Measurements from ENCODE around the gene CECR2.

Gene CECR2

DNA sequence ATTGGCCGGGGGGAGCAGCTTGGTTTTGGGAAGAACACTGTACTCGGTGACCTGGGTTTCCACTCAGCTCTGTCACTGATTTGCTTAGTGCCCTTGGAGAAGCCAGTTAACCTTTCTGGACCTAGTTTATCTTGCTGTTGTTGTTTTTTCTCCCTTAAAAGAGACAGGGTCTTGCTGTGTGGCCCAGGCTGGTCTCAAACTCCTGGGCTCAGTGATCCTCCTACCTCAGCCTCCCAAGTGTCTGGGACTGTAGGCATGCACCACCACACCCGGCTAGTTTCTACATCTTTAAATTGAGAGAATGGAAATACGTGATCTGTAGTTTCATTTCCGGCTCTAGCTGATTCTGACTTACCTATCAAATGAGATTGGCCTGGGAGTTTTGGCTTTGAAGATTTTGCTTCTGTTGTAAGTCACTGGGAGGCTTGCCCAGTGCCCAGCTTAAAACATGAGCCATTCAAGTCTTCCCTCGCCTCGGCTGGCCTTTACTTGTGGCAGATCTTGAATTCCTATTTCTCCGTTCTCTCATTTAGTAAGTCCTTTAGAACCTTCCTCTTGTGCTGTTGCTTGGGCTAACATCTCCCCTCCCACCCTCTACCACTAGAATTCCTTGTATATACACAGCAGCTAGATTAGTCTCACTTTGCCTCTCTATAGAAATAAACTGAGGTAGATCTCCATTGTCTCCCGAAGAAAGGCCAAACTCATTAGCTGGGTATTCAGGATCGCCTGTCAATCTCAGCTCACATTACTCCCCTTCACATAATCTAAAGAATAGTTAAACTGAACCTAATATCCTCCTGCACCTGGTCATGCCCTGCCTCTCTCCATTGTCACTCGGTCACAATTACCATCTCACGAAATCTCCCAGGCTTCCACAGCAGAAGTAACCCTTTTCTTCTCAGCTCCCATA is 106.3 kb downstream of the CECR2 start:
- Mint-ChIP-seq H3K4me1 (ENCODE audit: low read depth) (no peaks in the 10 kb centered on the region), H3K9me3 (no peaks in the 10 kb centered on the region), H3K27me3 (ENCODE audit: low read depth) (peaks cover 10% of the 10 kb centered on the region), H3K27ac (no peak overlapping the region), H3K4me3 (no peak overlapping the region), H3K36me3 (ENCODE audit: low read depth) (no peaks in the 10 kb centered on the region)
- no peak for DNase-seq (ENCODE audit: low spot score)

DNA sequence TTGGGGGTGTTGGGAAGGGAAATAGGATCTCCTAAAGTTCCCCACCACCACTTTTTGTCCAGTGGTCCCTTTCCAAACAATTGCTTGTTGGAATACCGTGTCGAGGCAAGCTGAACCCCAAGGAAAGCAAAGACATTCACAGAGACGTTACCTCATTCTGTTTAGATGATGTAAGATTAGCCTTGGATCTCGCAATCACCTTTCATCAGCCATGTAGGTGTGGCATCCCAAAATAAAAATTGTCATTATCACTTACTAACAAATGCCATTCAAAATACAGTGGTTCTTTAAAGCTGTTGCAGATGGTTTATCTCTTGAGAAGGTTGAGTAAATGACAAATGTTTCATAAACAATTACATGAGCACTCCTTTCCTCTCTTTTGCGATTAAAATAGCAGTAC is 107.6 kb downstream of the CECR2 start:
- Mint-ChIP-seq H3K4me1 (ENCODE audit: low read depth) (no peaks in the 10 kb centered on the region), H3K9me3 (no peaks in the 10 kb centered on the region), H3K36me3 (ENCODE audit: low read depth) (no peaks in the 10 kb centered on the region), H3K27ac (no peak overlapping the region), H3K27me3 (ENCODE audit: low read depth) (peaks cover 10% of the 10 kb centered on the region), H3K4me3 (no peak overlapping the region)
- no peak for DNase-seq (ENCODE audit: low spot score)

DNA sequence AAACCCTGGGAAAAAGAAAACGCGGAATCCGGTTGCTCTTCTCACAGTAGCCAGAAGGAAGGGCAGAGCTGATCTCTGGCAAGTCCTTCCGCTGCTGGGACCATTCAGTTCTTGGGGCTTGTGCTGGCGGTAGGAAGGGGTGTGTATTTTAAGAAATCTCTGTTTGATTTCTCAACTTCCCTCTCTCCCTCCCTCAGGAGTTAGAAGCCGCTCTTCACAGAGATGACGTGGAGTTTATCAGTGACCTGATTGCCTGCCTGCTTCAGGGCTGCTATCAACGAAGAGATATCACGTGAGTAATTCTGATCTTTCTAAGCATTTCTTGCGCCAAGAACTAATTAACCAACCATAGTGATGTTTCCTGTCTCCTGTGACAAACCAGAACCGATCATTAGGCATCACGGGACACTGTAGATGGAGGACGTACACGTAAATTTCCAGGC is 108.2 kb downstream of the CECR2 start:
- peaks cover 8% of the 10 kb centered on the region for H3K27me3 Mint-ChIP-seq (ENCODE audit: low read depth)
- no peaks in the 10 kb centered on the region for H3K4me1 Mint-ChIP-seq (ENCODE audit: low read depth)
- no peak for DNase-seq (ENCODE audit: low spot score)
- no peak overlapping the region for H3K4me3 Mint-ChIP-seq
- no peak overlapping the region for H3K27ac Mint-ChIP-seq
- H3K36me3 Mint-ChIP-seq (ENCODE audit: low read depth): no peaks in the 10 kb centered on the region
- H3K9me3 Mint-ChIP-seq: no peaks in the 10 kb centered on the region

DNA sequence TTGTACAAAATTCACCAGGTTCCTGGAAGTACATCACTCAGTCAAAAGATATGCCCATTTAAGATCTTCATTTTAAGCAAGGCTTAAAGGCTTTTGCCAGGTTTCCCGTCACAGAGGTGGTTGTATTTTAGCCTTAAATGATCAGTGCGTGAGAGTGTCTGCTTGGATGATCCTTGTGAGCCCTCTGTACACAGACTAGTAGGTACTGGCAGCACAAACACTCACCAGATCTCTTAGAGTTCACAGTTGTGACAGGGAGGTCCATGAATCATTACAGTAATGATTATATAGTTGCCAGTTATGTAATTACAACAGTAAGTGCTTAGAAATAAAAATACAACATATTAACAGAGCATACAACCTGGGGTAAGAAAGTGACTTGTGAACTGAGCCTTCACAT is 109.9 kb downstream of the CECR2 start:
- no peak for DNase-seq (ENCODE audit: low spot score)
- H3K27ac Mint-ChIP-seq: no peak overlapping the region
- peaks cover 5% of the 10 kb centered on the region for H3K27me3 Mint-ChIP-seq (ENCODE audit: low read depth)
- H3K36me3 Mint-ChIP-seq (ENCODE audit: low read depth): no peaks in the 10 kb centered on the region
- H3K4me3 Mint-ChIP-seq: no peak overlapping the region
- H3K9me3 Mint-ChIP-seq: no peaks in the 10 kb centered on the region
- no peaks in the 10 kb centered on the region for H3K4me1 Mint-ChIP-seq (ENCODE audit: low read depth)

DNA sequence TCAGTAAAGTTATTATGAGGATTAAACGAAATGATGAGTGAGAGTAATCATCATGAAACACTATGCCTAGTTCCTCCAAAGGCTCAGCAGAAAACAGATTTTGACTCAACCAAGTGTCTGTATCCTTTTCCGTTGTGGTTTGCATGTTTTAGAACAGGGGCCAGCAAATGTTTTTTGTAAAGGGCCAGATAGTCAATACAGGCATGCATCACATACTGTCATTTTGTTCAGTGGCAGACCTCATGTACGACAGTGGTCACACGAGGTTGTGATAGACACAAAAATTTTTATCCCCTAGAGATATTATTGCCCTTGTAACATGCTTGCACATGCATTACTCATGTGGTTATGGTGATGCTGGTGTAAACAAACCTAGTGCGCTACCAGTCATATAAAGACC is 112.2 kb downstream of the CECR2 start:
- H3K9me3 Mint-ChIP-seq: no peaks in the 10 kb centered on the region
- no peaks in the 10 kb centered on the region for H3K36me3 Mint-ChIP-seq (ENCODE audit: low read depth)
- H3K27ac Mint-ChIP-seq: no peak overlapping the region
- H3K4me3 Mint-ChIP-seq: no peak overlapping the region
- H3K27me3 Mint-ChIP-seq (ENCODE audit: low read depth): peaks cover 5% of the 10 kb centered on the region
- no peaks in the 10 kb centered on the region for H3K4me1 Mint-ChIP-seq (ENCODE audit: low read depth)
- no peak for DNase-seq (ENCODE audit: low spot score)

DNA sequence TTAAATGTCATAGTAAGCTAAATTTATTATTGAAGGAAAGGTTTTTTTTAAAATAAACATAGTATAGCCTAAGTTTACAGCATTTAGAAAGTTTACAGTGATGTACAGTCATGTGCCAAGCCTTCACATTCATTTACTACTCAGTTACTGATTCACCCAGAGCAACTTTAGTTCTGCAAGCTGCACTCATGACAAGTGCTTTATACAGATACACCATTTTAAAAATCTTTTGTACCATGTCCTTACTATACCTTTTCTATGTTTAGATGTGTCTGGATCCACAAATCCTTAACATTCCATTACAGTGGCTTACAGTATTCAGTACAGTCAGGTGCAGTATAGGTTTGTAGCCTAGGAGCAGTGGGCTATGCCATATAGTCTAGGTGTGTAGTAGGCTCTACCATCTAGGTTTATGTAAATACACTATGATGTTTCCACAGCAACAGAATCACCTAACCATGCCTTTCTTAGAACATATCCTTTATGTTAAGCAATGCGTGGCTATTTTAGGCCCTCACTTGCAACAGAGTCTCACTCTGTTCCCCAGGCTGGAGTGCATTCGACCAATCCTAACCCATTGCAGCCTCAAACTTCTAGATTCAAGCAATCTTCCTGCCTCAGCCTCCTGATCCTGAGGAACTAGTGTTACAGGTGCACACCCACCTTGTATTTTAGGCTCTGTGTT is 114.6 kb downstream of the CECR2 start:
- Mint-ChIP-seq H3K36me3 (ENCODE audit: low read depth) (no peaks in the 10 kb centered on the region), H3K4me1 (ENCODE audit: low read depth) (no peaks in the 10 kb centered on the region), H3K4me3 (no peak overlapping the region), H3K9me3 (no peaks in the 10 kb centered on the region), H3K27ac (no peak overlapping the region), H3K27me3 (ENCODE audit: low read depth) (no peaks in the 10 kb centered on the region)
- DNase-seq (ENCODE audit: low spot score): no peak

DNA sequence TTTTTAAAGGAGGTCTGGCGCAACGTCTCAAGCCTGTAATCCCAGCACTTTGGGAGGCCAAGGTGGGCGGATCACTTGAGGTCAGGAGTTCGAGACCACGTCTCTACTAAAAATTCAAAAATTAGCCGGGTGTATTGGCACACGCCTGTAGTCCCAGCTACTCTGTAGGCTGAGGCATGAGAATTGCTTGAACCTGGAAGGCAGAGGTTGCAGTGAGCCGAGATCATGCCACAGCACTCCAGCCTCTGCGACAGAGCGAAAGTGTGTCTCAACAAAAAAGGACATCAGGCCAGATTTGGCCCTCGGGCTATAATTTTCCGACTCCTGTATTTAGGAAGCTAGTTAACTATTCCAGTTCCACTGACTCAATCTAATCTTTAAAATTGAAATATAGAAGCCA is 115.3 kb downstream of the CECR2 start:
- DNase-seq (ENCODE audit: low spot score): no peak
- no peaks in the 10 kb centered on the region for H3K4me1 Mint-ChIP-seq (ENCODE audit: low read depth)
- H3K27ac Mint-ChIP-seq: no peak overlapping the region
- no peaks in the 10 kb centered on the region for H3K36me3 Mint-ChIP-seq (ENCODE audit: low read depth)
- no peaks in the 10 kb centered on the region for H3K9me3 Mint-ChIP-seq
- no peak overlapping the region for H3K4me3 Mint-ChIP-seq
- H3K27me3 Mint-ChIP-seq (ENCODE audit: low read depth): no peaks in the 10 kb centered on the region

DNA sequence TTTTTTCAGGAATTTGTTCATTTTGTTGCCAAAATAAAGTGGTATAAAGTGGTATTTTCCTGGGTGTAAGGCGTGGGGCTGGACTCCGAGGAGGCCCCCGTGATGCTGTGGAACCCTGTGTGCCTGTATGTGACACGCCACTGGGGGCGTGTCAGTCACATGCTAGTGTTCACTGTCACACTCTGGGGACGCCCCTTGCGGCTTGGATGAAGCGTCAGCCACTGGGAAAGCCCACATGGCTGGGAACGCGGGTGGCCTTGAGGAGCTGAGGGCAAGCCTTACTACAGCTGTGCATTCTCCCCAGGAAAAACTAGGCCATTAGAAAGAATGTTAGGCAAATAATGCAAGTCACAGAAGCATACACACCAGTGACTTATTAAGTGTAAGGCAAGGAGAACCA is 117.1 kb downstream of the CECR2 start:
- Mint-ChIP-seq H3K27ac (no peak overlapping the region), H3K27me3 (ENCODE audit: low read depth) (peaks cover 2% of the 10 kb centered on the region), H3K36me3 (ENCODE audit: low read depth) (no peaks in the 10 kb centered on the region), H3K4me1 (ENCODE audit: low read depth) (no peaks in the 10 kb centered on the region), H3K4me3 (no peak overlapping the region), H3K9me3 (no peaks in the 10 kb centered on the region)
- no peak for DNase-seq (ENCODE audit: low spot score)

DNA sequence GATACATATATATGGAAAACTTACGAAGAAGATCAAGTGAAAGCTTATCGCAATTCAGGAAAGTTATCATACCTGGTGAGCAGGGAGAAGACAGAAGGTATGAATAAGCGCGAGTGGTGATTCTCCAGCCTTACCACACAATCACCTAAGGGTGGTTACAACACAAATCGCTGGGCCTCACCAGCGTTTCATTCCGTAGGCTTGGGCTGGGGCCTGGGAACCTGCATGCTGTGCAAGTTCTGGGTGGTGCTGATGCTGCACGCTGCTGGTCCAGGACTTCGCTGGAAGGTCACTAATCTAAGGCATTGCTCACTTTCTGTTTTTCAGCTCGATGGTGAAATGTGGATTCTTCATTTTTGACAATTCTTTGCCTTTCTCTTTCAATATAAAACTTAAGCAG is 117.5 kb downstream of the CECR2 start:
- H3K9me3 Mint-ChIP-seq: no peaks in the 10 kb centered on the region
- DNase-seq (ENCODE audit: low spot score): no peak
- no peak overlapping the region for H3K4me3 Mint-ChIP-seq
- no peak overlapping the region for H3K27ac Mint-ChIP-seq
- no peaks in the 10 kb centered on the region for H3K36me3 Mint-ChIP-seq (ENCODE audit: low read depth)
- H3K27me3 Mint-ChIP-seq (ENCODE audit: low read depth): peaks cover 2% of the 10 kb centered on the region
- no peaks in the 10 kb centered on the region for H3K4me1 Mint-ChIP-seq (ENCODE audit: low read depth)

DNA sequence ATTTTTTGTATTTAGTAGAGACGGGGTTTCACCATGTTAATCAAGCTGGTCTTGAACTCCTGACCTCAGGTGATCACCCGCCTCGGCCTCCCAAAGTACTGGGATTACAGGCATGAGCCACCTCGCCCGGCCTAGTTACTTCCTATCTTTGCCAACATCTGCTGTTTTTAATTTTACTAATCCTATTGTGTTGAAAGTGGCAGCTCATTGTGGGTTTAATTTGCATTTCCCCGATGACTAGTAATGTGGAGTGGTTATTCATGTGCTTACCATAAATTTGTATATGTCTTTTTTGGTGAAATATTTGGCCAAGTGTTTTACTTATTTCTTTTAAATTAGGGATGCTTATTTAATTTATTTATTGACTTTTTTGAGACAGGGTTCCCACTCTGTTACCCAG is 119.8 kb downstream of the CECR2 start:
- H3K9me3 Mint-ChIP-seq: no peaks in the 10 kb centered on the region
- DNase-seq (ENCODE audit: low spot score): no peak
- no peak overlapping the region for H3K27ac Mint-ChIP-seq
- peaks cover 2% of the 10 kb centered on the region for H3K27me3 Mint-ChIP-seq (ENCODE audit: low read depth)
- H3K4me1 Mint-ChIP-seq (ENCODE audit: low read depth): no peaks in the 10 kb centered on the region
- no peaks in the 10 kb centered on the region for H3K36me3 Mint-ChIP-seq (ENCODE audit: low read depth)
- no peak overlapping the region for H3K4me3 Mint-ChIP-seq

DNA sequence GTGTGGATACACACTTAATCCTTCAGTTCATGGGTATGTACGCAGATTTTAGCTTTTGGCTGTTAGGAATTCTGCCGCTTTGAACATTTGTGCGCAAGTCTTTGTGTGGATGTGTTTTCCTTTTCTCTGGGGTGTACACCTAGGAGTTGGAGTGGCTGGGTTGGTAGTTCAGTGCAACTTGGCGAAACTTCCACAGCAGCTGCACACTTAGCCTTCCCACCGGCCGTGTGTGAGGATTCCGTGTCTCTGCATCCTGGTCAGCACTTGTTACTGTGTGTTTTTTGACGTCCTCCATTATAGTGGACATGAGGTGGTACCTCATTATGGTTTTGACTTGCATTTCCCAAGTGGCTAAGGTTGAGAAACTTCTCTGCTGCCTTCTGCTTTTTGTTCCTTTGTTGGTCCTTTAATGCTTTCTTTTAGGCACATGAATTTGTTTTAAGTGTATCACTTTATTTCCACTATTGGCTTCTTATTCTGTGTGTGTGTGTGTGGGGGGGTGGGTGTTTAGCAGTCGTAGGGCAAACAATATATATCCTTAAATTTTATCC is 121.9 kb downstream of the CECR2 start:
- Mint-ChIP-seq H3K27ac (no peak overlapping the region), H3K36me3 (ENCODE audit: low read depth) (no peaks in the 10 kb centered on the region), H3K4me3 (no peak overlapping the region), H3K4me1 (ENCODE audit: low read depth) (no peaks in the 10 kb centered on the region), H3K9me3 (no peaks in the 10 kb centered on the region), H3K27me3 (ENCODE audit: low read depth) (peaks cover 2% of the 10 kb centered on the region)
- DNase-seq (ENCODE audit: low spot score): no peak

DNA sequence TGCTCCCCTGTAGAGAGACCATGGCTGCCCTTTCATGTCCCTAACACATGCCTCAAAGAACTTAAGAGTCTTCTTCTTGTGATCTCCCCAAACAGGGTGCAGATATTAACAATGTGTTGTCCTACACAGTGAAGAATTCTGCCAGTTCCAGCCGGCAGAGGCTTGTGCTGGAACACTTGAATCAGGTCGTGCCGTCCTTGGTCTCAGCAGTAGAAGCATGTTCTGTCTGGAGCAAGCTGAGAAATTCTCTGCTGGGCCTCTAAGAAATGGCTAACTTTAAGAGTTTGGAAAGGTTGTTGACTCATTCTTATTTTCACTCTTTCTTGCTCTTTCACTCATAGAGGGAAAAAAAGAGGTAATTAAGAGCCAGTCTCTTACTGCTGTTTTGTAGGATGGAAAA is 123.0 kb downstream of the CECR2 start:
- Mint-ChIP-seq H3K4me3 (no peak overlapping the region), H3K27me3 (ENCODE audit: low read depth) (peaks cover 2% of the 10 kb centered on the region), H3K27ac (no peak overlapping the region), H3K9me3 (no peaks in the 10 kb centered on the region), H3K36me3 (ENCODE audit: low read depth) (no peaks in the 10 kb centered on the region), H3K4me1 (ENCODE audit: low read depth) (no peaks in the 10 kb centered on the region)
- DNase-seq (ENCODE audit: low spot score): no peak

DNA sequence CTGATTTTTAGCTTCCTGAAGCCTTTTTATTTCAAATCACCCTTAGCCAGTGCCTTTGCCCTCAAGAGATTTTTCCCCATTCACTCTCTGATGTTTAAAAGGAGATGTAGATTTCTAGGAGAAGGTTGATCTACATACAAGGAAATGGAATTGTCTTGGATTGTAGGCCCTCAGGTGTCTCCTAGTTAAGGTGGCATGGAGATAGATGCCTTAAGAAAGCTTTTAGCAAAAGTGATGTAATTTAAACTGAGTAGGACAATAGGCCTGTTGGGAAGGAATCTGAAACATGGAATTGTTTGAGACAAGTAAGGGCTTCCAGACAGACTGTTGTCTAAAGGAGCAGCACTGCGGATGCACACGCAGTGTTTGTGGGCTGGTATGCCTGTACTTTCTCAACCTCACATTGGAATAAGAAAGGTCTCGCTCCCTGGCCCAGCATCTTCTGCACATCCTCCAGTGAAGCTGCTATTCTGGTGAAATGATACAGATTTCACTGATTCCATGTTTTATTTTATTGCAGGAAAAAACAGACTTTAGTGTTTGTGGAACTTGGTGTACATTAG is 124.2 kb downstream of the CECR2 start:
- H3K9me3 Mint-ChIP-seq: no peaks in the 10 kb centered on the region
- H3K4me3 Mint-ChIP-seq: no peak overlapping the region
- H3K36me3 Mint-ChIP-seq (ENCODE audit: low read depth): no peaks in the 10 kb centered on the region
- no peak overlapping the region for H3K27ac Mint-ChIP-seq
- H3K27me3 Mint-ChIP-seq (ENCODE audit: low read depth): peaks cover 2% of the 10 kb centered on the region
- H3K4me1 Mint-ChIP-seq (ENCODE audit: low read depth): no peaks in the 10 kb centered on the region
- DNase-seq (ENCODE audit: low spot score): no peak

DNA sequence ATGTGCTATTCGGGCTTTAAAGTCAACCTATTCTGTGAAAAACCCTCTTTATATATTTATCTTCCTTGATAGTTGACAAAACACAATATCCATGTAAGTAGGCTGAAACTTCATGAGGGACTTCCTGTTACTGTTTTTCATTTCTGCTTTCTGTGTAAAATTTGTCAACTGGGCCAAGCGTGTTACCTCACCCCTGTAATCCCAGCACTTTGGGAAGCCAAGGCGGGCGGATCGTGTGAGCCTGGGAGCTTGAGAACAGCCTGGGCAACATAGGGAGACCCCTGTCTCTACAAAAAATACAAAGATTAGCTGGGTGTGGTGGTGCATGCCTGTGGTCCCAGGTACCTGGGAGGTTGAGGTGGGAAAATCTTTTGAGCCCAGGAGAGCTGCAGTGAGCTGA is 127.6 kb downstream of the CECR2 start:
- H3K4me3 Mint-ChIP-seq: no peak overlapping the region
- DNase-seq (ENCODE audit: low spot score): no peak
- H3K27ac Mint-ChIP-seq: no peak overlapping the region
- no peaks in the 10 kb centered on the region for H3K9me3 Mint-ChIP-seq
- H3K4me1 Mint-ChIP-seq (ENCODE audit: low read depth): no peaks in the 10 kb centered on the region
- H3K27me3 Mint-ChIP-seq (ENCODE audit: low read depth): no peaks in the 10 kb centered on the region
- no peaks in the 10 kb centered on the region for H3K36me3 Mint-ChIP-seq (ENCODE audit: low read depth)
